Measurements from ENCODE around the gene PNKD. TPM values are rescaled to one million over a fixed set of nuclear protein-coding genes. Genes with fewer than 3 reads are reported as not detected.

The PNKD gene
- total and polyA plus RNA-seq, 2 of the 8 experiments (the other 6 are each of a cell fraction or from before 2014, with no cell fraction given), result 43.9 to 65.4 TPM

DNA sequence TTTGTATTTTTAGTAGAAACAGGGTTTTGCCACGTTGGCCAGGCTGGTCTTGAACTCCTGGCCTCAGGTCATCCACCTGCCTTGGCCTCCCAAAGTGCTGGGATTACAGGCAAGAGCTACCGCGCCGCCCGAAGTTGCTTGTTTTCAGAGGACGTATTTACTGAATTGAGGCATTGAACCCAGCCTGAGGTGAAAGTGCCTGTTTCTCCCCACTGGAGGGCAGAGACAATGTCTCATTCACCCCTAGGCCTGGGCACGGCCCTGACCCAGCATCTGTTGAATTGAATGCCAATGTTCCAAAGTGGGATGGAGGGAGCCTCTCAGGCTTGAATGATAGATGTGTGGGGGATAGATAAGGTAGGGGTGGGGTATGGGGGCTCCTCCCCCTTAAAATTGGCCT, 26.5 kb downstream of the PNKD start:
- H4K5ac ChIP-seq (ENCODE audit: insufficient read length, low read depth, low read length), result no peak overlapping the region
- H3K4me2 ChIP-seq (ENCODE audit: insufficient read depth in 1 of 2, low read depth in 2 of 2, low read length in 2 of 2), result no peak overlapping the region
- H3K14ac ChIP-seq (ENCODE audit: insufficient read length), result no peak overlapping the region
- H4K91ac ChIP-seq (replicated peaks; ENCODE audit: insufficient read length, low read length), result no peak overlapping the region
- ChIA-PET POLR2A (ENCODE audit: partially characterized antibody) (interaction anchor here (0.6 to 2.0 kb wide), 3 partner anchors 70 to 429 kb away, joined by 3 to 4 read pairs (median 3); no protein-coding TSS in a partner anchor), CTCF (ENCODE audit: partially characterized antibody) (interaction anchor here (0.6 to 12.1 kb wide), 10 partner anchors 22 to 1361 kb away, joined by 3 to 192 read pairs (median 4); partner anchors contain the start of genes CATIP and CTDSP1)
- no peak overlapping the region for H3K4me3 ChIP-seq (ENCODE audit: extremely low read depth in 1 of 4, insufficient read depth in 2 of 4, low read depth in 3 of 4, low read length in 4 of 4)
- DNase-seq (ENCODE audit: low read depth in 1 of 2, low spot score in 2 of 2), result no peak
- no peak overlapping the region for H3K18ac ChIP-seq (ENCODE audit: extremely low read depth, low read length)
- no peak overlapping the region for H2BK120ac ChIP-seq (replicated peaks; ENCODE audit: low read depth, low read length)
- H2BK12ac ChIP-seq (ENCODE audit: low read depth, low read length), result no peak overlapping the region
- H3K23me2 ChIP-seq (ENCODE audit: low read depth, low read length), result peaks cover 3% of the 10 kb centered on the region; the same call in 1 of the 2 replicates
- H3K4me1 ChIP-seq (replicated peaks in 1 of 4; ENCODE audit: control insufficient read depth in 3 of 4, insufficient read depth in 4 of 4, low read length in 3 of 4), result peaks cover 0 to 9% (median 4%) of the 10 kb centered on the region in 4 experiments; a peak in 6 of 7 replicates
- H3K23ac ChIP-seq (ENCODE audit: insufficient read length), result no peak overlapping the region
- no peak overlapping the region for H3K27ac ChIP-seq (ENCODE audit: low read depth, low read length)
- no peaks in the 10 kb centered on the region for H3K79me1 ChIP-seq (ENCODE audit: low read depth, low read length)
- H3K27me3 ChIP-seq (replicated peaks in 1 of 4; ENCODE audit: control insufficient read depth in 3 of 4, extremely low read depth in 1 of 4, insufficient read depth in 3 of 4, low read length in 3 of 4), result no peaks in the 10 kb centered on the region
- no peak overlapping the region for H4K8ac ChIP-seq (ENCODE audit: extremely low read depth, insufficient read depth, low read length)
- TF ChIP-seq EP300 (IDR thresholded peaks at IDR 0.05; ENCODE audit: borderline replicate concordance in 1 of 2, low read depth in 2 of 2, low read length in 2 of 2) (no peak), NANOG (IDR thresholded peaks at IDR 0.05; ENCODE audit: insufficient read depth, low read depth, low read length, poor library complexity, severe bottlenecking) (no peak), SAP30 (IDR thresholded peaks at IDR 0.05; ENCODE audit: insufficient read depth, insufficient replicate concordance, low read length) (no peak), BCL11A (IDR thresholded peaks at IDR 0.05; ENCODE audit: low read depth in 2 of 2, low read length in 2 of 2) (no peak), POU5F1 (IDR thresholded peaks at IDR 0.05; ENCODE audit: low read depth, low read length) (no peak), RAD21 (IDR thresholded peaks at IDR 0.05 in 1 of 2, conservative IDR thresholded peaks at IDR 0.05 in 1 of 2; ENCODE audit: low read depth in 2 of 2, low read length in 2 of 2) (peak in 1 of 2 experiments; percentile 14; a peak in 1 of 4 replicates)
- TF ChIP-seq, protein P1, sequence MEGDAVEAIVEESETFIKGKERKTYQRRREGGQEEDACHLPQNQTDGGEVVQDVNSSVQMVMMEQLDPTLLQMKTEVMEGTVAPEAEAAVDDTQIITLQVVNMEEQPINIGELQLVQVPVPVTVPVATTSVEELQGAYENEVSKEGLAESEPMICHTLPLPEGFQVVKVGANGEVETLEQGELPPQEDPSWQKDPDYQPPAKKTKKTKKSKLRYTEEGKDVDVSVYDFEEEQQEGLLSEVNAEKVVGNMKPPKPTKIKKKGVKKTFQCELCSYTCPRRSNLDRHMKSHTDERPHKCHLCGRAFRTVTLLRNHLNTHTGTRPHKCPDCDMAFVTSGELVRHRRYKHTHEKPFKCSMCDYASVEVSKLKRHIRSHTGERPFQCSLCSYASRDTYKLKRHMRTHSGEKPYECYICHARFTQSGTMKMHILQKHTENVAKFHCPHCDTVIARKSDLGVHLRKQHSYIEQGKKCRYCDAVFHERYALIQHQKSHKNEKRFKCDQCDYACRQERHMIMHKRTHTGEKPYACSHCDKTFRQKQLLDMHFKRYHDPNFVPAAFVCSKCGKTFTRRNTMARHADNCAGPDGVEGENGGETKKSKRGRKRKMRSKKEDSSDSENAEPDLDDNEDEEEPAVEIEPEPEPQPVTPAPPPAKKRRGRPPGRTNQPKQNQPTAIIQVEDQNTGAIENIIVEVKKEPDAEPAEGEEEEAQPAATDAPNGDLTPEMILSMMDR (IDR thresholded peaks at IDR 0.05; ENCODE audit: control extremely low read depth in 1 of 3, insufficient read depth in 1 of 3, low read depth in 1 of 3, low read length in 3 of 3), result peak; percentile 2 to 19 (median 16); a peak in 3 of 4 replicates
- H3K56ac ChIP-seq (replicated peaks; ENCODE audit: insufficient read length, low read depth, low read length), result no peak overlapping the region
- H2AK5ac ChIP-seq (ENCODE audit: low read depth, low read length), result no peak overlapping the region
- H3K79me2 ChIP-seq (ENCODE audit: control insufficient read depth in 1 of 2, insufficient read depth in 2 of 2, low read length in 2 of 2), result no peaks in the 10 kb centered on the region
- H4K20me1 ChIP-seq (replicated peaks in 1 of 2; ENCODE audit: control insufficient read depth in 1 of 2, insufficient read depth in 2 of 2, low read length in 2 of 2), result no peaks in the 10 kb centered on the region
- no peak overlapping the region for H3K9ac ChIP-seq (replicated peaks in 1 of 4; ENCODE audit: extremely low read depth in 1 of 4, low read depth in 3 of 4, low read length in 3 of 4)
- no peak overlapping the region for H2BK5ac ChIP-seq (ENCODE audit: low read depth, low read length)
- H3K36me3 ChIP-seq (ENCODE audit: control insufficient read depth in 2 of 4, insufficient read depth in 4 of 4, low read length in 3 of 4), result no peaks in the 10 kb centered on the region
- H3K9me3 ChIP-seq (ENCODE audit: insufficient read depth in 2 of 2, low read depth in 1 of 2, low read length in 1 of 2), result no peaks in the 10 kb centered on the region
- WGBS, 2 experiments (ENCODE audit: extremely low coverage in 1 of 2, insufficient coverage in 1 of 2, insufficient read length in 1 of 2, insufficient replicate concordance in 2 of 2, low coverage in 1 of 2, low lambda C conversion rate in 2 of 2, missing lambda C conversion rate in 1 of 2), result 85% methylated on average over 7 of the region's 7 CpGs; no CpG with 5 or more reads in 1 of the 2 experiments
- H2AFZ ChIP-seq (ENCODE audit: low read length), result no peak overlapping the region
- no peak overlapping the region for H2BK20ac ChIP-seq (ENCODE audit: low read length)
- H3K4ac ChIP-seq (replicated peaks; ENCODE audit: insufficient read length, low read depth, low read length), result no peak overlapping the region
- FAIRE-seq, result no peak
- no peak overlapping the region for H2BK15ac ChIP-seq (ENCODE audit: low read length)
